Activated naive CD4-positive, alpha-beta T cell treated with Interleukin-2 at 50 U/mL for 16 hours (primary cell): ENCODE data around the gene OPRL1.
"Not testable (repeated sequence)": the region's sequence is repeated elsewhere in the genome, so short reads cannot be mapped to it uniquely, and the experiment has no call there.

Source experiments
- DNase-seq: peaks from one replicate; pipeline ENCODE4 v3.0.0-alpha.2; 2020

The OPRL1 gene

GRCh38 chr20:64106435-64106961 lies 26.6 kb downstream of the OPRL1 start:
- DNase-seq = no peak

DNA sequence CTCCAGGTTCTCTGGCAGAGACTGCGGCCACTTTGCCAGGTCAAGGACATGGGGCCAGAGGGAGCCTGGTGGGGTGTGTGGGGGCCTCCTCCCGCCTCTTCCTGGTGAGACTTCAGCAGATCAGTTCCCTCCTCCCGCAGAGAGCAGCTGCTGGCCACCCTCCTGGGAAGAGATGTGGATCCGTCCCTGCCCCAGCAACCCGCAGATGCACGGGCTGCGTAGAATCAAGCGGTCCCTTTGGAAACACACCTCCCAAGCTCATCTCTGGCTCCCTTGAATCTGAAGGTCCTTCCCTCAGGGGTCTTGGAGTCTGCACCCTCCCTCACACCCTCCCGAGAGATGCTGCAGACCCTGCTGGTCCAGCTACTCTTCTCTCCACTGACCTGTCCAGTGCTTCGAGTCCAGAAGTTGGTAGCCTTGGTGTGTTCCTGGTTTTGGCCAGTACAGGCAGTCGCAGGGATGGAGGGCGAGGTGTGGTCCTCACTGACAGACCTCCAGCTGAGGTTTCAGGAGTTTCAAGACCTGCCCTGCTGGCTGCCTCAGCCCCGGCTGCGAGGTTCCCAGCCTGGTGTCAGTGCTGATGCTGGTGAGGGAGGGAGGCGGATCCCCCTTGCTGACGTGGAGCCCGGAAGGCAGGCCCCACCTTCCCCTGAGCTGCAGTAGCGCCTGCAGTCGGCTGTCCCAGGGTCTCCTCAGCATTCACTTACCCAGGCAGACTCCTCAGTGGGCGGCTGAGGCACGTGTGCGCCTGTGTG lies 27.3 kb downstream of the OPRL1 start, which contains the start of gene NPBWR2:
Gene NPBWR2, minus strand, starts transcription at position 585 of the 755 bp plus-strand sequence. CDS start 734 bp downstream, outside the sequence.
- no peak for DNase-seq

DNA sequence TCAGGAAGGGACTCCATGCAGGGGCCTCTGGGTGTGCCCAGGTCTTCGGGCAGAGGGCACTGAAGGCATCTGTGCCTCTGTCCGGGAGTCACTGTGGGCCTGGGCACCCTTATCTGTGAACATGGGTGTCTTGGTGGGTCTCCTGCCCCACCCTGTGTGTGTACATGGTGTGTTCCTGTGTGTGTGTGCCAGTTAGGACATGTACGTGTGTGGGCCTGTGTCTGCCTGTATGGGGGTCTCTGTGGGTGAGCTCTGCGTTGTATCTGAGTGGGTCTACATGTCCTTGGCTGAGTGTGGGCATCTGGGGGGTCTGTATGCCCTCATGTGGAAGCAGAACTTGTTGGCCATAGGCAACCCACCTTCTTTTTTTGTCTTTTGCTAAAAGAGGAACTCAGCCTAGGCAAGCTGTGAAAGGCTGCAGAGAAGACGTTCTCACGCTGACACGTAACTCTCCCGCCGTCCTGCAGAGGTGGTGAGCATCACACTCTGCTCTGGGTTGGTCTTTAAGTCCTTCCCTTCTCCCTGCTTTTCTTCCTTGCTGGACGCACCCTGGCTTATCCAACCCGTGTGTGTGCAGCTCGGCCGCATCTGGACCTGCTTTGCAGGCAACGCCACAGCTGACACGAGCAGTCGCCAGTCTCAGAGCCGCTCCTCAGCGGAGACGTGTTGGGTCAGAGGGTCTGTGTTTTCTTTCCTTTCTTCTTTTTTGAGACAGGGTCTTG lies 28.0 kb downstream of the OPRL1 start:
- no peak for DNase-seq

GRCh38 chr20:64108731-64109681 lies 29.1 kb downstream of the OPRL1 start:
- no peak for DNase-seq

DNA sequence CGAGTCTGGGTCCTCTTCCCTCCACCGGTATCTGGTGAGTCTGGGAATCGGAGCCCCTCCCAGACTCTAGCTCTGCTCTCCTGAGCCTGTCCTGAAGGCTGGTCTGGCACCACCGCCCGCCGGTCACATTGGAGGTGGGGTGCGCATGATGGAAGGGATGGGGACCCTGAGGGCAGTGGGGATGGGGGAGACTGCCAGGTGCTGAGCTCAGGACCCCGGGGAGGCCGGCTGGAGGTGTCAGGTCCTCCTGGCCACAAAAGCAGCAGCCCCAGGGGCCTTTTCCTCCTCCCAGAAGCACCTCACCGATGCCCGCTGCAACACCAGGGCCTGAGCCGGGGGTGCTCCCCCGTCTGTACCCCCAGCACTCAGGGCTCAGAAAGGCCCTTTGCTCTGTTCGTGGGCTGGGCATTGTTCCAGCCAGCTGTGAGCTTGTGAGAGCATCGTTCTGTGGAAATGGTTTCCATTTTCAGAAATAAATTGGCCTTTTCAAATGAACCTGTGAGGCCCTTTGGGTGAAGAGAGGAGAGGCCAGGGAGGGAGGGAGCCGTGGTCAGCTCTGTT lies 30.0 kb downstream of the OPRL1 start:
- DNase-seq = no peak

- no peak for DNase-seq
Observed at GRCh38 chr20:64110411-64111068, 30.7 kb downstream of the OPRL1 start.

DNA sequence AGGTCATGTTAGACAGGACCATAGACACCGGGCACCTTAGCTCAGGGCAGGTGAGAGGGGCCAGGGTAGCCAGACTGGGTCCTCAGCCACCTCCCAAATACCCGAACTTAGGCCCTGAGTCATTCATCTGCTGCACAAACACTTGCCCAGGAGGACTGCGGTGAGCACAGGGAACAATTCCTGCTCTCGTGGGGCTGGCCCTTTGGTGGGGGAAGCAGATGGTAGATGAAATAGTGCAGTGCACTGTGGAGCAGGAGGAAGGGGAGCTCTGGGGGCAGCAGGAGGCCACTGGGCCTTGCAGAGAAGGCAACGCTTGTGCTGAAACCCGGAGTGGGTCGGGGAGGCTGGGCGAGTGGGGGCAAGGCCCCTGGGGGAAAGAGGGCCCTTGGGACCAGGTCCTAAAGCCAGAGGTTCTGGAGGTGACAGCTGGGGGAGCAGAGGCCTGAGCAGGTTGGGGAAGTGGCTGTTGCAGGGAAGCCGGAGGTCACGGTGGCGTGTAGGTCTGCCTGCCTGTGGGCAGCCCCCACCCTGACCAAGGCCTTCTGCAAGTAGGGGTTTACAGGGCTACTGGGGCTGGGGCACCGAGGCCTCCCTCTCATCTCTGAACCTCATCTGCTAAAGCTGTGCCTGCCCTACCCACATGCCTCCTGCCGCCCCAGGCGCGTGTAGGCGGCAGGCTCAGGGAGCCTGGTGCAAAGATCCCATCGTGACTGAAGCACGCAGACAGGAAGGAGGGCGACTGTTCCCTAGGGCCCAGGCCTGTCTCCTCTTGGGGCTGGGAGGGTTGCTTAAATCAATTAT lies 32.2 kb downstream of the OPRL1 start:
- no peak for DNase-seq

GRCh38 chr20:64112691-64113443 lies 33.0 kb downstream of the OPRL1 start:
- DNase-seq = no peak

- no peak for DNase-seq
Observed at GRCh38 chr20:64113444-64113775, 33.5 kb downstream of the OPRL1 start.

DNA sequence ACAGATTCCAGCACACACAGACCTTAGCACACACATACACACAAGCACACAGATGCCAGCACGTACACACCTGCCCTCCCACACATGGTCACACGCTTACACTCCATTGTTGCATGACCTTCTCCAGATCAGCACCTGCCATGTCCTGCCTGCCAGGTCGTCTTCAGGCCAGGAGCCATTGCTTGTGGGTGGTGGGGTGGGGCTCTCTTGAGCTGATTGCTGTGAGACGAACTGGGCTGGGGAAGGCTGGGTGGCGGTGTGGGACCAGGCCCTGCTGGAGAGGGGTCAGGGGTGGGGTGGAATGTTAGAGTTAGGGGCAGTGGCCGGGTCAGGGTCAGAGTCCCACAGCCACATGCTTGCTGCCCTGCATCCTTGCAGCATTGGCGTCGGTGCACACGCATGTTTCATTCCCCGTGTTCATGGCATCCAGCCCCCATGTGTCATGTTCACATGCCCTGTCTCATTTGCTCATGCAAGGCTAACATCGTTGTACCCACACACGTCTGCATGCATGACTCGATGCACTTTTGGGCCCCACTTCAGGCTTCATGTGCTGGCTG lies 34.0 kb downstream of the OPRL1 start:
- no peak for DNase-seq

DNA sequence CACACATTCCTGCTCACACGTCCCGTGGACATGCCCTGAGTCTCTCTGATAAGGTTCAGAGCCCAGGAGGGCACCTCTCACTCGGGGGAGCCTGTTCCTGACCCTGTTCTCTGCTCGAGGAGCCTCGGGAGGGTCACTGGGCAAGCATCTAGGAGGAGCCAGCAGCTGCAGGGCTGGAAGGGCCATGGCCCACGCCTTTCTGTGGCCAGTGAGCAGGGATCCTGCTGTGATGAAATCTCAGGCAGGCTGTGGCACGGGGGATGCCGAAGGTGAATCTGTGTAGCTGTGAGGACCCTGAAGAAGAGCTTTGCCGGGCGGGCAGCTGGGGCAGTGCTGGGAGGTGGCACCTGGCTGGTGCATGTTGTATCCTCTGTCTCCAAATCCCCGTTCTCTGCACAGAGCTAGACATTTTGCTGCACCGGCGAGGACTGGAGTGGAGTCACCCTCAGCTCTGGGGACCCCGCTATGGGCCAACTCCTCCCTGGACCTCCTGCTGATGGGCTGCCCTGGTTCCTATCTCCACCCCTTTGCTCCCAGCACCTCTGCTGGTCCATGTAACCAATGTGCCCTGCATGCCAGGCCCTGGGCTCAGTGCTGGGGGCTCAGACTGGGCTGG lies 34.6 kb downstream of the OPRL1 start:
- DNase-seq = no peak

DNA sequence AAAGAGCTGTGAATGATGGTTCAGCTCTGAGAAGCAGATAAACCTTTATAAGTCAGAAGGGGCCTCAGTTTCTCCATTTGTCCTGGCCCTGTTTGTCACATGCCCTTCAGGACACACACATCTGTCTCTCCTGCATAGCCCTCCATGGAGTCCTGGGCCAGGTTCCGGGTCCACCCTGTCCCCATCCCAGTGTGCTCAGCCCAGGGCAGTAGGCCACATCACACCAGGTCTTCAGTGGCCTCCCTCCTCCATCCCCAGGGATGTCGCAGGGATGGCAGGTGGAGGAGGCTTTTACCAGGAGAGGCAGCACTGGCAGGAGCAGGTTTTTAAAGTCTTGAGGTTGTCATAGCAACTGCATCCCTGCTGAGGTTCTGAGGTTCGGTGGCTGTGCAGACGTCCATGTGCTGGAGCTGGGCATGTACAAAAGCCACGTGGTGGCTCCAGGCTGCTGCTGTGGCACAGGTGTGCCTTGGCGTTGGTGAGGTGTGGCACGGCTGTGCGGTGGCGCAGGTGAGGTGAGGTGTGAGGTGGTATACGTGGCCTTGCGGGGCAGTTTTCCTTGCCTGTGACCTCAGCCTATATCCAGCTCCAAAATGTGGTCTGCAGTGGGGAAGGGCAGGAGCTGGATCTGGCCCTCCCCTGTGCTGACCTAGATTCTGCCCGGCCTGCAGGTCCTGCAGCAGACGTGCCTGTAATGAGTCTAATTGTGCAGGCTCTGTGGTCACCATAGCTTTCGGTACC lies 35.5 kb downstream of the OPRL1 start:
- no peak for DNase-seq

DNA sequence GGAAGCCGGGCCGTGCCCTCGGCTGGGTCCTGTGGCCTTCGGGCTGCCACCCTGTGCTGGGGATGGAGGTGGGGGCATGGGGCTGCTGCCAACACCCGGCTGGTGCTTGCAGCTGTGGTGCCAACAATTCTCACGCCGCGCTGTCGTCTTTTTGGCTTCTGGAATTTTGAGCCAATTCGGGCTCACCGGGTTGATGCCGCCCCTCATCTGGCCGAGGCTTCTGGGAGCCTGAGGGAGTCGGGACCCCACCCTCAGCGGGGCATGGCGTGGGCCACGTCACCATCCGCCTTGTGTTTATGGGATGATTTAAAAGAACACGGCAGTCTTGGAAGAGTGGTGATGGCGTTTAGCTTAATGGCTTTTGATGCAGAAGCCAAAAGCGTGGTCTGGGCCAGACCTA lies 36.1 kb downstream of the OPRL1 start:
- DNase-seq = no peak

GRCh38 chr20:64116541-64117431 lies 36.9 kb downstream of the OPRL1 start:
- no peak for DNase-seq

GRCh38 chr20:64117432-64117777 lies 37.5 kb downstream of the OPRL1 start:
- not testable (repeated sequence) for DNase-seq

DNA sequence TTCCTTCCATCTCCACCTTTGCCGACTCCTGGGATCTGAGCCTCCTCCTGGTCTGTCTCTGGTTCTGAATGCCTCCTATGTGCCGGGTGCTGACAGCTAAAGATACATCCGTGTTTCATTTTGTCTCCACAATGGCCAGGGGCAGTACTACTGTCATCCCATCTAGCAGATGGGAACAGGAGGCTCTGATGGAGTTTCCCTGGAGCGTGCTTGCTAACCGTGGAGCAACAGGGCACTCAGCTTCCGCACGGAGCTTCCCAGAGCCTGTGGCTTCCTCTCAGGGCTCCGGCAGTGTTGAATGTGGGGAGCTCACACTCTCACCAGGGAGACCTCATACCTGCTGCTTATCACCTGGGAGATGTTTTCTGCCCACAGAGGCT lies 39.4 kb downstream of the OPRL1 start:
- no peak for DNase-seq

DNA sequence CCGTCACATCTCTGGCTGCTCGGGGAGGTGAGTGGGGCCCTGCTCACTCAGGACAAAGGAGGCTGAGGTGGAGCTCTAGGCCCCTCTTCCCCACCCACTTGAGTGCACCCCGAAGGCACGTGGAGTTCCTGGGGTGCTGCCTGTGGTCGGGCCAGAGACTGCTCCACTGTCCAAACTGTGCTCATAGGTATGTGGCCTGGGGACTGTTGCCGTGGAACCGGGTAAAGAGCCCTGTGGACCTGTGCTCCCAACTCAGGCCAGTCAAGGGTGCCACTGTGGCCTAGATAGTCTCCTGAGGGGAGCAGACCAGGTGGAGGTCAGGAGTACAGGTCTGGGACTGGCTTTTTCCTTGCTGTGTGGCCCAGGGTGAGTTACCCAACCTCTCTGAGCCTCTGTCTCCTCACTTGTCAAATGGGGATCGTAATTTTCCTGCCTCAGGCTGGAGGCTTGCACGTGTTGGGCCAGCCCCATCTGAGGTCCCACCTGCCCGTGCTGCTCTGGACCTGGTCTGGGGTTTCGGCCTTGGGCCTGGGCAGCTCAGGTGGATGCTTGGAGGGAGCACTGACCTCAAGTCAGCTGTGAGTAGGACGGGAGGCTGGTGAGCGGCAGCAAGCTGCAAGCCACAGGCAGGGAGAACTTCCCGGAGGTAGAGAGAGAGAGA lies 39.9 kb downstream of the OPRL1 start:
- DNase-seq = no peak
